B cell (primary cell): Measurements from ENCODE around the gene ZNF175. TPM values are rescaled to one million over a fixed set of nuclear protein-coding genes. Genes with fewer than 3 reads are reported as not detected.

Experiments
- ATAC-seq: fragments of 200-7000 bp; cut with Tn5 transposase; one replicate; pipeline ENCODE4 v1.10.0; 2021; ENCODE audit warnings: low read depth, mild to moderate bottlenecking, moderate number of reproducible peaks, moderate library complexity
- CTCF ChIA-PET: fragments of 350-600 bp; sonication (Branson Sonifier 250); formaldehyde crosslinking; loops from one replicate; lab custom pipeline; 2021; ENCODE audit warnings: antibody characterized with exemption, inconsistent platforms; lab: Charles Lee
- POLR2A ChIA-PET: fragments of 350-600 bp; sonication (Branson Sonifier 250); formaldehyde crosslinking; loops from one replicate; lab custom pipeline; 2021; ENCODE audit warnings: antibody characterized with exemption; lab: Charles Lee
- DNase-seq: peaks from one replicate; pipeline ENCODE4 v3.0.0; 2013
- H2AFZ ChIP-seq: 2 replicates; pipeline ENCODE4 v1.6.1; 2012; ENCODE audit warnings: mild to moderate bottlenecking, low read depth, low read length; ENCODE audit not compliant: insufficient read depth, poor library complexity, severe bottlenecking
- H3K27ac ChIP-seq, 2 donors: 1 replicate in 1 of 2; 2 replicates in 1 of 2; pipeline ENCODE4 v1.5.1; 2012 to 2013; ENCODE audit warnings: low read length in 2 of 2, mild to moderate bottlenecking in 2 of 2, moderate library complexity in 1 of 2
- H3K27me3 ChIP-seq, 4 experiments: fragments of 200-600 bp in 1 of 4; sonication (generic) in 1 of 4; replicated peaks in 1 of 4; 1 replicate in 2 of 4; 2 replicates in 2 of 4; pipeline versions ENCODE4 v1.6.1 to v1.7.0; 2013 to 2016; ENCODE audit warnings: low read length in 3 of 4, mild to moderate bottlenecking in 2 of 4, mixed read lengths in 1 of 4, moderate library complexity in 1 of 4; ENCODE audit not compliant: insufficient read depth in 4 of 4, control insufficient read depth in 3 of 4; ENCODE audit errors: control extremely low read depth in 1 of 4
- H3K36me3 ChIP-seq, 2 experiments: replicated peaks in 1 of 2; 1 replicate in 1 of 2; 2 replicates in 1 of 2; pipeline versions ENCODE4 v1.6.1 to v1.7.1; 2013; ENCODE audit warnings: low read length in 1 of 2; ENCODE audit not compliant: insufficient read depth in 2 of 2, control insufficient read depth in 1 of 2; ENCODE audit errors: control extremely low read depth in 1 of 2, extremely low read depth in 1 of 2
- H3K4me1 ChIP-seq, 2 donors: fragments of 200-600 bp in 1 of 2; sonication (generic) in 1 of 2; 1 replicate in 1 of 2; 2 replicates in 1 of 2; pipeline versions ENCODE4 v1.5.1 to v1.6.1; 2013 to 2017; ENCODE audit warnings: low read length in 2 of 2; ENCODE audit not compliant: control insufficient read depth in 2 of 2, insufficient read depth in 2 of 2
- H3K4me2 ChIP-seq: replicated peaks from 2 replicates; pipeline ENCODE3; 2012; ENCODE audit warnings: mild to moderate bottlenecking, low read depth, low read length; ENCODE audit not compliant: poor library complexity, severe bottlenecking
- H3K4me3 ChIP-seq, 5 experiments: fragments of 200-600 bp in 1 of 5; sonication (generic) in 1 of 5; 1 replicate in 3 of 5; 2 replicates in 2 of 5; pipeline versions ENCODE4 v1.5.1 to v1.7.0; 2011 to 2016; ENCODE audit warnings: low read length in 4 of 5, mild to moderate bottlenecking in 4 of 5, low read depth in 2 of 5, control low read depth in 1 of 5, moderate library complexity in 1 of 5; ENCODE audit not compliant: insufficient read depth in 1 of 5; ENCODE audit errors: control extremely low read depth in 1 of 5, extremely low read depth in 1 of 5
- H3K79me2 ChIP-seq: fragments of 200-600 bp; sonication (generic); one replicate; pipeline ENCODE4 v1.6.0; 2016; ENCODE audit warnings: low read length; ENCODE audit not compliant: control insufficient read depth, insufficient read depth
- H3K9ac ChIP-seq: fragments of 200-600 bp; sonication (generic); 2 replicates; pipeline ENCODE4 v1.6.1; 2017; ENCODE audit warnings: mild to moderate bottlenecking, low read length, moderate library complexity
- H3K9me3 ChIP-seq, 3 donors: one replicate each; pipeline versions ENCODE4 v1.6.1 to v1.7.1; 2013; ENCODE audit warnings: low read length in 2 of 3; ENCODE audit not compliant: control insufficient read depth in 2 of 3, insufficient read depth in 1 of 3; ENCODE audit errors: control extremely low read depth in 1 of 3
- H4K20me1 ChIP-seq: 2 replicates; pipeline ENCODE4 v1.6.0; 2012; ENCODE audit warnings: mild to moderate bottlenecking, low read length; ENCODE audit not compliant: insufficient read depth, control insufficient read depth, poor library complexity, severe bottlenecking
- H3K27ac Mint-ChIP-seq: one replicate; pipeline ENCODE4 v1.8.0; 2021; ENCODE audit warnings: mixed read lengths
- H3K27me3 Mint-ChIP-seq: one replicate; pipeline ENCODE4 v1.8.0; 2021; ENCODE audit warnings: mixed read lengths
- H3K4me1 Mint-ChIP-seq: one replicate; pipeline ENCODE4 v1.8.0; 2021; ENCODE audit warnings: mixed read lengths
- H3K4me3 Mint-ChIP-seq: one replicate; pipeline ENCODE4 v1.8.0; 2021; ENCODE audit warnings: mixed read lengths
- H3K9me3 Mint-ChIP-seq: one replicate; pipeline ENCODE4 v1.8.0; 2022; ENCODE audit warnings: mixed read lengths; ENCODE audit not compliant: insufficient read depth
- EZH2 ChIP-seq: IDR thresholded peaks from 2 replicates; pipeline ENCODE4 v1.6.1; 2012; ENCODE audit warnings: borderline replicate concordance, low read depth, mild to moderate bottlenecking, moderate library complexity, low read length; ENCODE audit not compliant: insufficient read depth, poor library complexity, severe bottlenecking
- WGBS: methylation state at CpG from one replicate; pipeline ENCODE4 v1.1.5; 2013; ENCODE audit warnings: missing lambda C conversion rate; ENCODE audit not compliant: insufficient coverage; 5-methylcytosine and 5-hydroxymethylcytosine counted together
- intact Hi-C: fragments of 100-400 bp; cut with micrococcal nuclease; formaldehyde crosslinking; loops from one replicate; pipeline ENCODE4 v1.10.0; 2022
- polyA plus RNA-seq: library from polyadenylated mRNA; depleted of rRNA; stranded (reverse); fragments of >200 nt; gene quantifications from 2 replicates; pipeline ENCODE4 v1.2.3, GENCODE V29; 2012
- total RNA-seq, 2 donors: library from RNA; stranded (reverse); fragments of 120-200 nt in 1 of 2; gene quantifications; 1 replicate in 1 of 2; 2 replicates in 1 of 2; pipeline versions ENCODE4 v1.2.3 to v1.2.4, GENCODE V29; 2013 to 2022

The ZNF175 gene
- total and polyA plus RNA-seq, 2 donors (not counting 1 experiment from before 2014, with no cell fraction given) = 4.6 to 31.3 TPM

GRCh38 chr19:51639916-51640315 lies 68.8 kb downstream of the ZNF175 start:
- Histone ChIP-seq H3K4me2 (no peak overlapping the region), H2AFZ (no peak overlapping the region), H3K9me3 (peaks cover 3 to 9% (median 6%) of the 10 kb centered on the region in 3 donors), H4K20me1 (no peaks in the 10 kb centered on the region), H3K36me3 (peaks cover 0 to 46% of the 10 kb centered on the region in 2 experiments), H3K4me3 (no peak overlapping the region), H3K79me2 (no peaks in the 10 kb centered on the region), H3K27me3 (no peaks in the 10 kb centered on the region), H3K27ac (no peak overlapping the region), H3K9ac (no peak overlapping the region), H3K4me1 (peaks cover 4 to 65% of the 10 kb centered on the region in 2 donors)
- no peaks in the 10 kb centered on the region for H3K9me3 Mint-ChIP-seq
- DNase-seq (no peak), ATAC-seq (no peak)
- no peak for TF ChIP-seq EZH2
- ChIA-PET CTCF (interaction anchor here (1.1 to 1.4 kb wide), 3 partner anchors 15 to 17 kb away, joined by 3 to 5 read pairs (median 4); no protein-coding TSS in a partner anchor), POLR2A (no interaction called here)
- no peak overlapping the region for H3K4me3 Mint-ChIP-seq
- intact Hi-C loops = no loop called here
- peaks cover 39% of the 10 kb centered on the region for H3K4me1 Mint-ChIP-seq
- WGBS = no CpG with 5 or more reads among the region's 4 CpGs
- no peaks in the 10 kb centered on the region for H3K27me3 Mint-ChIP-seq
- H3K27ac Mint-ChIP-seq = peak overlapping the region; percentile 20

GRCh38 chr19:51640386-51640785 lies 69.3 kb downstream of the ZNF175 start:
- H3K4me3 ChIP-seq = no peak overlapping the region
- intact Hi-C loops = no loop called here
- Mint-ChIP-seq H3K4me3 (no peak overlapping the region), H3K27me3 (no peaks in the 10 kb centered on the region), H3K27ac (peak overlapping the region; percentile 20), H3K4me1 (peaks cover 42% of the 10 kb centered on the region), H3K9me3 (no peaks in the 10 kb centered on the region)
- ChIA-PET POLR2A (no interaction called here), CTCF (interaction anchor here (0.7 to 1.4 kb wide), 5 partner anchors 14 to 125 kb away, joined by 3 to 5 read pairs (median 4); no protein-coding TSS in a partner anchor)
- H3K4me1 ChIP-seq = peaks cover 4 to 64% of the 10 kb centered on the region in 2 donors
- H3K4me2 ChIP-seq = no peak overlapping the region
- H2AFZ ChIP-seq = no peak overlapping the region
- ATAC-seq (no peak), DNase-seq (no peak)
- H3K9ac ChIP-seq = no peak overlapping the region
- TF ChIP-seq EZH2 = no peak
- no peaks in the 10 kb centered on the region for H3K79me2 ChIP-seq
- H3K27me3 ChIP-seq = no peaks in the 10 kb centered on the region
- no peak overlapping the region for H3K27ac ChIP-seq
- H3K9me3 ChIP-seq = peaks cover 3 to 9% (median 6%) of the 10 kb centered on the region in 3 donors
- peaks cover 0 to 46% of the 10 kb centered on the region in 2 experiments for H3K36me3 ChIP-seq
- H4K20me1 ChIP-seq = no peaks in the 10 kb centered on the region
- WGBS = 100% methylated on average over 3 of the region's 3 CpGs
